Measurements from ENCODE around the gene AFAP1.
A peak's percentile ranks its signal among the peaks of the same experiment; 100 is the strongest.

The AFAP1 gene

DNA sequence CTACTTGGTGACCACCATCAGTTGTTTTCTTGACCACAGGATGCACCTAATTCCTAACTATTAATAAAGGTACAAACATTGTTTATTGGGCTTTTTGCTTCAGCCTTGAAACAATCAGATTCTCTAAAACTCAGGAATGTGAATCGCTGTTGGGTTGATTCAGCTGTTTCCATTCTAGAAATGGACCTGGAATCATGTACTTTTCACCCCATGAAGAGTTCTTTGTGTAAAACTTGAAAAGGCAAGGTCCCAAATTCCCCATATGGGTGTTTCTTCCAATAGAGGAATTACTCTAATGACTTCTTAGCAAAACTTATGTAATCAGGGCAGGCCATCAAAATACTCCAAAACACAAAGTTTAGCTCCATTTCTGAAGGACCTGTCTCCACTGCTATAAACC, 7.4 kb downstream of the AFAP1 start:
- ChIA-PET CTCF (interaction anchor here (0.7 to 7.5 kb wide), 2 partner anchors 16 to 128 kb away, joined by 4 to 73 read pairs; no protein-coding TSS in a partner anchor), POLR2A (interaction anchor here (1.0 kb wide), 1 partner anchor 13 kb away, joined by 3 read pairs; no protein-coding TSS in a partner anchor)
- TF ChIP-seq, protein P1, sequence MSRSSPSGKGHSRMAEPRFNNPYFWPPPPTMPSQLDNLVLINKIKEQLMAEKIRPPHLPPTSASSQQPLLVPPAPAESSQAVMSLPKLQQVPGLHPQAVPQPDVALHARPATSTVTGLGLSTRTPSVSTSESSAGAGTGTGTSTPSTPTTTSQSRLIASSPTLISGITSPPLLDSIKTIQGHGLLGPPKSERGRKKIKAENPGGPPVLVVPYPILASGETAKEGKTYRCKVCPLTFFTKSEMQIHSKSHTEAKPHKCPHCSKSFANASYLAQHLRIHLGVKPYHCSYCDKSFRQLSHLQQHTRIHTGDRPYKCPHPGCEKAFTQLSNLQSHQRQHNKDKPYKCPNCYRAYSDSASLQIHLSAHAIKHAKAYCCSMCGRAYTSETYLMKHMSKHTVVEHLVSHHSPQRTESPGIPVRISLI (tag by site-specific recombination; IDR thresholded peaks at IDR 0.05): no peak
- TF ChIP-seq ZNF202 (tag by site-specific recombination; IDR thresholded peaks at IDR 0.05; ENCODE audit: borderline replicate concordance): no peak
- no peak for TF ChIP-seq ZNF624 (tag by site-specific recombination; IDR thresholded peaks at IDR 0.05)
- TF ChIP-seq ZNF239 (tag by site-specific recombination; IDR thresholded peaks at IDR 0.05): no peak
- no peak for TF ChIP-seq ZFHX2 (tag by site-specific recombination; conservative IDR thresholded peaks at IDR 0.05)
- TF ChIP-seq, protein P2, sequence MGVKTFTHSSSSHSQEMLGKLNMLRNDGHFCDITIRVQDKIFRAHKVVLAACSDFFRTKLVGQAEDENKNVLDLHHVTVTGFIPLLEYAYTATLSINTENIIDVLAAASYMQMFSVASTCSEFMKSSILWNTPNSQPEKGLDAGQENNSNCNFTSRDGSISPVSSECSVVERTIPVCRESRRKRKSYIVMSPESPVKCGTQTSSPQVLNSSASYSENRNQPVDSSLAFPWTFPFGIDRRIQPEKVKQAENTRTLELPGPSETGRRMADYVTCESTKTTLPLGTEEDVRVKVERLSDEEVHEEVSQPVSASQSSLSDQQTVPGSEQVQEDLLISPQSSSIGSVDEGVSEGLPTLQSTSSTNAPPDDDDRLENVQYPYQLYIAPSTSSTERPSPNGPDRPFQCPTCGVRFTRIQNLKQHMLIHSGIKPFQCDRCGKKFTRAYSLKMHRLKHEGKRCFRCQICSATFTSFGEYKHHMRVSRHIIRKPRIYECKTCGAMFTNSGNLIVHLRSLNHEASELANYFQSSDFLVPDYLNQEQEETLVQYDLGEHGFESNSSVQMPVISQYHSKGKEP (tag by site-specific recombination; IDR thresholded peaks at IDR 0.05): no peak
- TF ChIP-seq ZSCAN23 (tag by site-specific recombination; IDR thresholded peaks at IDR 0.05): no peak
- TF ChIP-seq, protein P3, sequence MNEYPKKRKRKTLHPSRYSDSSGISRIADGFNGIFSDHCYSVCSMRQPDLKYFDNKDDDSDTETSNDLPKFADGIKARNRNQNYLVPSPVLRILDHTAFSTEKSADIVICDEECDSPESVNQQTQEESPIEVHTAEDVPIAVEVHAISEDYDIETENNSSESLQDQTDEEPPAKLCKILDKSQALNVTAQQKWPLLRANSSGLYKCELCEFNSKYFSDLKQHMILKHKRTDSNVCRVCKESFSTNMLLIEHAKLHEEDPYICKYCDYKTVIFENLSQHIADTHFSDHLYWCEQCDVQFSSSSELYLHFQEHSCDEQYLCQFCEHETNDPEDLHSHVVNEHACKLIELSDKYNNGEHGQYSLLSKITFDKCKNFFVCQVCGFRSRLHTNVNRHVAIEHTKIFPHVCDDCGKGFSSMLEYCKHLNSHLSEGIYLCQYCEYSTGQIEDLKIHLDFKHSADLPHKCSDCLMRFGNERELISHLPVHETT (tag by site-specific recombination; IDR thresholded peaks at IDR 0.05): no peak
- TF ChIP-seq ZNF544 (tag by site-specific recombination; IDR thresholded peaks at IDR 0.05): no peak
- no peak for TF ChIP-seq SP3 (tag by site-specific recombination; IDR thresholded peaks at IDR 0.05)
- no peak for TF ChIP-seq RBAK (tag by site-specific recombination; IDR thresholded peaks at IDR 0.05)
- TF ChIP-seq, protein P4, sequence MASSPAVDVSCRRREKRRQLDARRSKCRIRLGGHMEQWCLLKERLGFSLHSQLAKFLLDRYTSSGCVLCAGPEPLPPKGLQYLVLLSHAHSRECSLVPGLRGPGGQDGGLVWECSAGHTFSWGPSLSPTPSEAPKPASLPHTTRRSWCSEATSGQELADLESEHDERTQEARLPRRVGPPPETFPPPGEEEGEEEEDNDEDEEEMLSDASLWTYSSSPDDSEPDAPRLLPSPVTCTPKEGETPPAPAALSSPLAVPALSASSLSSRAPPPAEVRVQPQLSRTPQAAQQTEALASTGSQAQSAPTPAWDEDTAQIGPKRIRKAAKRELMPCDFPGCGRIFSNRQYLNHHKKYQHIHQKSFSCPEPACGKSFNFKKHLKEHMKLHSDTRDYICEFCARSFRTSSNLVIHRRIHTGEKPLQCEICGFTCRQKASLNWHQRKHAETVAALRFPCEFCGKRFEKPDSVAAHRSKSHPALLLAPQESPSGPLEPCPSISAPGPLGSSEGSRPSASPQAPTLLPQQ (tag by site-specific recombination; IDR thresholded peaks at IDR 0.05): no peak
- no peak for TF ChIP-seq ZFP41 (tag by site-specific recombination; IDR thresholded peaks at IDR 0.05; ENCODE audit: borderline replicate concordance)
- no peak for TF ChIP-seq ZSCAN30 (tag by site-specific recombination; IDR thresholded peaks at IDR 0.05)
- TF ChIP-seq WT1 (tag by site-specific recombination; IDR thresholded peaks at IDR 0.05): no peak
- TF ChIP-seq ZNF501 (tag by site-specific recombination; IDR thresholded peaks at IDR 0.05): no peak
- no peak for TF ChIP-seq FEZF1 (tag by site-specific recombination; IDR thresholded peaks at IDR 0.05)
- TF ChIP-seq ZNF510 (tag by site-specific recombination; IDR thresholded peaks at IDR 0.05; ENCODE audit: insufficient replicate concordance): no peak
- TF ChIP-seq ZNF302 (tag by site-specific recombination; IDR thresholded peaks at IDR 0.05; ENCODE audit: low read depth): no peak
- no peaks in the 10 kb centered on the region for H3K9me3 ChIP-seq (ENCODE audit: control insufficient read depth, insufficient read depth, low read depth, low read length)
- H3K4me1 ChIP-seq (ENCODE audit: control insufficient read depth, insufficient read depth, low read length): no peaks in the 10 kb centered on the region
- H3K4me3 ChIP-seq (ENCODE audit: low read depth, low read length): no peak overlapping the region
- no peak overlapping the region for H3K27ac ChIP-seq (ENCODE audit: extremely low read depth, low read depth, low read length)
- H3K36me3 ChIP-seq (ENCODE audit: control insufficient read depth in 2 of 2, insufficient read depth in 1 of 2, low read length in 2 of 2): no peaks in the 10 kb centered on the region

DNA sequence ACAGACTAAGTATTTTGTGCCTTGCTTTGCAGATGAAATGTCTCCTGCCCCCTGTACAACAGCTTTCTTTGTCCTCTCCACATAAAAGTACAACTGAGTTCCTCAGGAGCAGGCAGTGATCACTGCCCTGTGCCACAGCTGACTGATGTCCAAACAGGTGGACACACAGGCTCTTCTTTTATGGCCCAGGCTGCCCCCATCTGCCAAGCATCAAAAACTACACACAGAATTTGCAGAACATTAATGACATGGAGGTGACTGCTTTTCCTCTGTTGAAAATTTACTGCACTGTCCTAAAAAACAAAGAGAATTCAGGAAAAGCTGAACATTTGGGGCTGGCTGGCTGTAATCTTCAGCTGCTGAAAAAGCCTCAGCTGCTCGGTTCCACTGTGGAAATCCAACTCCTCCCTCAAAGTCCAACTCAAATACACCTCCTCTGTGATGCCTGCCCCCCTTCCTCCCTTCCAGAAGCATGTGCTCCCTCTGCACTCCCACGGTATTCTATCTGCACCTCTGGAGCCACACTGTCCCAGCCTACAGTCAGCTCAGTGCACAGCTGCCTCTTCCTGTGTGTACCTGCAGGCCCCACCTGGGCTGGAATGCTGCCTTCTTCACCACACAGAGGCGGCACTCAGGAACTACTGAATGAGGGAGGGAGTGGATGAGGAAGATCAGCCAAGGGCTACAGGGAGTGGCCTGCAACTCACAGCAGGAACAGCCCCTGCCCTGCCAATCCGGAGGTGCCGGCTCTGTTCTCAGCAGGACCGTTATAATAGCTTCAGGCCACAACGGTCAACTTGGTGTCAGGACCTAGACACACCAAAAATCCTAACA, 10.3 kb downstream of the AFAP1 start:
- no peaks in the 10 kb centered on the region for H3K9me3 ChIP-seq (ENCODE audit: control insufficient read depth, insufficient read depth, low read depth, low read length)
- ChIA-PET POLR2A (no interaction called here), CTCF (interaction anchor here (0.6 to 7.5 kb wide), 8 partner anchors 9 to 231 kb away, joined by 3 to 73 read pairs (median 4); no protein-coding TSS in a partner anchor)
- H3K4me1 ChIP-seq (ENCODE audit: control insufficient read depth, insufficient read depth, low read length): no peaks in the 10 kb centered on the region
- H3K36me3 ChIP-seq (ENCODE audit: control insufficient read depth in 2 of 2, insufficient read depth in 1 of 2, low read length in 2 of 2): no peaks in the 10 kb centered on the region
- H3K27ac ChIP-seq (ENCODE audit: extremely low read depth, low read depth, low read length): no peak overlapping the region
- no peak overlapping the region for H3K4me3 ChIP-seq (ENCODE audit: low read depth, low read length)
- TF ChIP-seq, protein P3 (tag by site-specific recombination; IDR thresholded peaks at IDR 0.05): no peak
- TF ChIP-seq ZNF133 (tag by site-specific recombination; IDR thresholded peaks at IDR 0.05) (no peak), ZFHX2 (tag by site-specific recombination; conservative IDR thresholded peaks at IDR 0.05) (peak; percentile 45), TRIM28 (IDR thresholded peaks at IDR 0.05; ENCODE audit: borderline replicate concordance, low read length) (0 out of 2 replicates have a peak, but pooled peaks have one; percentile 17), SCRT1 (tag by site-specific recombination; IDR thresholded peaks at IDR 0.05; ENCODE audit: borderline replicate concordance) (0 out of 2 replicates have a peak, but pooled peaks have one; percentile 26), ZBTB17 (tag by site-specific recombination; IDR thresholded peaks at IDR 0.05) (peak; percentile 56), ZIC2 (tag by site-specific recombination; IDR thresholded peaks at IDR 0.05) (peak; percentile 57), ZNF341 (tag by site-specific recombination; IDR thresholded peaks at IDR 0.05; ENCODE audit: low read depth) (peak; percentile 97), KLF1 (tag by site-specific recombination; IDR thresholded peaks at IDR 0.05) (peak; percentile 56; the same call in 1 of the 2 replicates), ZBTB20 (tag by site-specific recombination; IDR thresholded peaks at IDR 0.05) (no peak), SCRT2 (tag by site-specific recombination; IDR thresholded peaks at IDR 0.05) (peak; percentile 55)
